CD14-positive monocyte (primary cell): ENCODE measurements around the gene KIAA0753. TPM values are rescaled to one million over a fixed set of nuclear protein-coding genes. Genes with fewer than 3 reads are reported as not detected.

ENCODE experiments used
- DNase-seq, 3 donors: peaks; one replicate each; pipeline ENCODE4 v3.0.0-alpha.2; 2011 to 2022
- H2AFZ ChIP-seq: 2 replicates; pipeline ENCODE4 v1.6.0; 2012; ENCODE audit warnings: mild to moderate bottlenecking, low read depth, low read length, inconsistent platforms; ENCODE audit not compliant: insufficient read depth, poor library complexity, severe bottlenecking
- H3K27ac ChIP-seq, 2 donors: 1 replicate in 1 of 2; 2 replicates in 1 of 2; pipeline ENCODE4 v1.5.1; 2012 to 2013; ENCODE audit warnings: low read length in 2 of 2, control low read depth in 1 of 2, inconsistent platforms in 1 of 2, low read depth in 1 of 2, mild to moderate bottlenecking in 1 of 2
- H3K27me3 ChIP-seq, 2 donors: one replicate each; pipeline versions ENCODE4 v1.6.0 to v1.6.1; 2011 to 2013; ENCODE audit warnings: low read length in 2 of 2; ENCODE audit not compliant: control insufficient read depth in 2 of 2, insufficient read depth in 2 of 2
- H3K36me3 ChIP-seq, 2 donors: replicated peaks in 1 of 2; 1 replicate in 1 of 2; 2 replicates in 1 of 2; pipeline versions ENCODE4 v1.5.1 to v1.6.1; 2012 to 2013; ENCODE audit warnings: low read length in 2 of 2, control low read depth in 1 of 2, inconsistent platforms in 1 of 2, mild to moderate bottlenecking in 1 of 2; ENCODE audit not compliant: insufficient read depth in 2 of 2, control insufficient read depth in 1 of 2
- H3K4me1 ChIP-seq, 2 donors: 1 replicate in 1 of 2; 2 replicates in 1 of 2; pipeline versions ENCODE4 v1.5.1 to v1.6.1; 2012 to 2013; ENCODE audit warnings: low read length in 2 of 2, control low read depth in 1 of 2, inconsistent platforms in 1 of 2, mild to moderate bottlenecking in 1 of 2, moderate library complexity in 1 of 2; ENCODE audit not compliant: insufficient read depth in 2 of 2, control insufficient read depth in 1 of 2
- H3K4me2 ChIP-seq: replicated peaks from 2 replicates; pipeline ENCODE3; 2012; ENCODE audit warnings: low read length, moderate library complexity, mild to moderate bottlenecking; ENCODE audit not compliant: poor library complexity, severe bottlenecking; ENCODE audit errors: extremely low read depth
- H3K4me3 ChIP-seq, 3 experiments: fragments of 200-600 bp in 1 of 3; sonication (generic) in 1 of 3; replicated peaks in 1 of 3; 1 replicate in 2 of 3; 2 replicates in 1 of 3; pipeline ENCODE4 v1.5.1; 2011 to 2013; ENCODE audit warnings: low read length in 3 of 3, mild to moderate bottlenecking in 3 of 3, control low read depth in 2 of 3, low read depth in 2 of 3, inconsistent platforms in 1 of 3, moderate library complexity in 1 of 3
- H3K79me2 ChIP-seq: 2 replicates; pipeline ENCODE4 v1.6.0; 2012; ENCODE audit warnings: mild to moderate bottlenecking, control low read depth, inconsistent platforms, low read length, moderate library complexity; ENCODE audit not compliant: insufficient read depth
- H3K9ac ChIP-seq: 2 replicates; pipeline ENCODE4 v1.6.0; 2017; ENCODE audit warnings: low read length, mild to moderate bottlenecking; ENCODE audit not compliant: insufficient read depth, poor library complexity, severe bottlenecking
- H3K9me3 ChIP-seq, 2 donors: replicated peaks in 1 of 2; 1 replicate in 1 of 2; 2 replicates in 1 of 2; pipeline versions ENCODE4 v1.5.1 to v1.6.1; 2012 to 2013; ENCODE audit warnings: low read length in 2 of 2, control low read depth in 1 of 2; ENCODE audit not compliant: control insufficient read depth in 1 of 2, insufficient read depth in 1 of 2
- H4K20me1 ChIP-seq: 2 replicates; pipeline ENCODE4 v1.6.0; 2012; ENCODE audit warnings: mild to moderate bottlenecking, low read length, control low read depth, moderate library complexity; ENCODE audit not compliant: insufficient read depth
- H3K27ac Mint-ChIP-seq, 7 donors: one replicate each; pipeline ENCODE4 v1.8.0; 2020; ENCODE audit warnings: mild to moderate bottlenecking in 7 of 7, mixed read lengths in 7 of 7, moderate library complexity in 6 of 7, inconsistent platforms in 2 of 7
- H3K27me3 Mint-ChIP-seq, 3 donors: one replicate each; pipeline ENCODE4 v1.8.0; 2021 to 2022; ENCODE audit warnings: low read depth in 3 of 3, mild to moderate bottlenecking in 3 of 3, mixed read lengths in 3 of 3, moderate library complexity in 3 of 3, inconsistent platforms in 1 of 3
- H3K36me3 Mint-ChIP-seq, 2 donors: one replicate each; pipeline ENCODE4 v1.8.0; 2020; ENCODE audit warnings: mixed read lengths in 2 of 2, inconsistent platforms in 1 of 2, mild to moderate bottlenecking in 1 of 2
- H3K4me1 Mint-ChIP-seq: one replicate; pipeline ENCODE4 v1.8.0; 2020; ENCODE audit warnings: mild to moderate bottlenecking, mixed read lengths
- H3K4me3 Mint-ChIP-seq, 2 donors: one replicate each; pipeline ENCODE4 v1.8.0; 2020; ENCODE audit warnings: mild to moderate bottlenecking in 2 of 2, mixed read lengths in 2 of 2, moderate library complexity in 1 of 2
- H3K9me3 Mint-ChIP-seq, 7 donors: one replicate each; pipeline ENCODE4 v1.8.0; 2020 to 2022; ENCODE audit warnings: mixed read lengths in 7 of 7, mild to moderate bottlenecking in 6 of 7, moderate library complexity in 6 of 7, inconsistent platforms in 2 of 7
- WGBS: methylation state at CpG from one replicate; pipeline ENCODE4 v1.1.5; 2013; ENCODE audit warnings: missing lambda C conversion rate; ENCODE audit not compliant: insufficient coverage; 5-methylcytosine and 5-hydroxymethylcytosine counted together
- intact Hi-C, 2 donors: fragments of 100-400 bp; cut with micrococcal nuclease; formaldehyde crosslinking; loops; one replicate each; pipeline versions ENCODE4 v1.15.0 to v1.15.1; 2023
- polyA plus RNA-seq, 3 donors: library from polyadenylated mRNA; depleted of rRNA in 1 of 3; unstranded in 2 of 3; stranded (reverse) in 1 of 3; fragments of 300-500 nt in 2 of 3; fragments of >200 nt in 1 of 3; fragmentation: Illumina TruSeq in 2 of 3; gene quantifications; 1 replicate in 2 of 3; 2 replicates in 1 of 3; pipeline ENCODE4 v1.2.3, GENCODE V29; 2012 to 2021
- TF ChIP-seq, protein P1 (sequence below): fragments of 200-600 bp; IDR thresholded peaks from one replicate; pipeline ENCODE4 v1.8.0; 2022; ENCODE audit warnings: antibody characterized with exemption, mild to moderate bottlenecking

KIAA0753 gene
- polyA plus RNA-seq, 3 donors = 1.7 to 6.6 (median 3.5) TPM

DNA sequence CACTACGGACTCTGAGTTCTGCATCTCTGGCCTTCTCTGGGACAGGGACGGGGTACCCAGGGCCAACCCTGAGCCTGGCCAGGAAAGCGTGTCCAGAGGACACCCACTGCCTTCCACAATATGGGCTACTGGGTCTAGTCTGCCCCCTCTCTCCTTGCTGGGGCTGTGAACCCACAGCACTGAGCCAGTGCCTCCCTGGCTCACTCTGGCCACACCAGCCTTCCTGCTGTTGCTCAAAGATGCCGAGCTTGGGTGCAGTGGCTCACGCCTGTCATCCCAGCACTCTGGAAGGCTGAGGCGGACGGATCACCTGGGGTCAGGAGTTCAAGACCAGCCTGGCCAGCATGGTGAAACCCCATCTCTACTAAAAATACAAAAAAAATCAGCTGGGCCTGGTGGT lies 108.9 kb downstream of the KIAA0753 start:
- Histone ChIP-seq H3K36me3 (no peaks in the 10 kb centered on the region), H4K20me1 (no peaks in the 10 kb centered on the region), H3K4me1 (no peaks in the 10 kb centered on the region), H3K9me3 (no peaks in the 10 kb centered on the region), H3K27me3 (no peaks in the 10 kb centered on the region), H3K27ac (no peak overlapping the region), H3K4me2 (no peak overlapping the region), H2AFZ (no peak overlapping the region), H3K4me3 (no peak overlapping the region), H3K79me2 (no peaks in the 10 kb centered on the region), H3K9ac (no peak overlapping the region)
- no peaks in the 10 kb centered on the region for H3K36me3 Mint-ChIP-seq
- peaks cover 6 to 8% (median 7%) of the 10 kb centered on the region in 3 donors for H3K27me3 Mint-ChIP-seq
- intact Hi-C loops = no loop called here
- no peaks in the 10 kb centered on the region for H3K4me1 Mint-ChIP-seq
- no peak for DNase-seq
- WGBS = 70% methylated on average over 4 of the region's 7 CpGs
- no peak overlapping the region for H3K4me3 Mint-ChIP-seq
- no peak overlapping the region for H3K27ac Mint-ChIP-seq
- no peaks in the 10 kb centered on the region for H3K9me3 Mint-ChIP-seq
- TF ChIP-seq, protein P1, sequence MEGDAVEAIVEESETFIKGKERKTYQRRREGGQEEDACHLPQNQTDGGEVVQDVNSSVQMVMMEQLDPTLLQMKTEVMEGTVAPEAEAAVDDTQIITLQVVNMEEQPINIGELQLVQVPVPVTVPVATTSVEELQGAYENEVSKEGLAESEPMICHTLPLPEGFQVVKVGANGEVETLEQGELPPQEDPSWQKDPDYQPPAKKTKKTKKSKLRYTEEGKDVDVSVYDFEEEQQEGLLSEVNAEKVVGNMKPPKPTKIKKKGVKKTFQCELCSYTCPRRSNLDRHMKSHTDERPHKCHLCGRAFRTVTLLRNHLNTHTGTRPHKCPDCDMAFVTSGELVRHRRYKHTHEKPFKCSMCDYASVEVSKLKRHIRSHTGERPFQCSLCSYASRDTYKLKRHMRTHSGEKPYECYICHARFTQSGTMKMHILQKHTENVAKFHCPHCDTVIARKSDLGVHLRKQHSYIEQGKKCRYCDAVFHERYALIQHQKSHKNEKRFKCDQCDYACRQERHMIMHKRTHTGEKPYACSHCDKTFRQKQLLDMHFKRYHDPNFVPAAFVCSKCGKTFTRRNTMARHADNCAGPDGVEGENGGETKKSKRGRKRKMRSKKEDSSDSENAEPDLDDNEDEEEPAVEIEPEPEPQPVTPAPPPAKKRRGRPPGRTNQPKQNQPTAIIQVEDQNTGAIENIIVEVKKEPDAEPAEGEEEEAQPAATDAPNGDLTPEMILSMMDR = no peak

DNA sequence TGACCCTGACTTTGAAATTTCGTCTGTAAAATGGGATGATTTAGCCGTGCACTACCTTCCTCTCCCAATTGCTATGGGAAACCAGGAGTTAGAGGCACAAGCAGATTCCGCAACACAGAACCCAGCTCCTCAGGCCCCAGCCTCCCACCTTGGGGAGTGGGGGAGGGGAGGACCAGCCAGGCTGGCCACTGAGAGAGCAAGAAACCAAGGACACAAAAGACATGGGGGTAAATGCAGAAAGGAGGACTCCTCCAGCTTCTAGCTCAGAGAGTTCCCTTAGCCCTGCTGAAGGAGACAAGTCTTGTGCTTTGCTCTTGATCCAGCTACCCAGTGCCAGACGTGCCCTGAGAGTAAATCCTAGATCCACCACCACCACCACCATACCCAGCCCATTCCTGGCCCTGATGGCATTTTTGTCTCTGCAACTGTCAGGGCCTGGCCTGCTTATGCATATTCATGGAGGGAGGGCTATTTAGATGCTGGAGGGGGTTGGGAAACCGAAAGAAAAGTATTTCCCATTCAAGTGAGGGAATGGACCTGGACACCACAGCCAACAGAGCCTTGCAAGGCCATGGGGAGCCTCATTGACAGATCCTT lies 110.1 kb downstream of the KIAA0753 start:
- peaks cover 0 to 2% (median 0%) of the 10 kb centered on the region in 7 donors for H3K9me3 Mint-ChIP-seq
- H3K9ac ChIP-seq = no peak overlapping the region
- H3K4me3 ChIP-seq = no peak overlapping the region
- no peaks in the 10 kb centered on the region for H3K9me3 ChIP-seq
- no peaks in the 10 kb centered on the region for H3K36me3 ChIP-seq
- intact Hi-C loops = no loop called here
- no CpG with 5 or more reads among the region's 5 CpGs for WGBS
- H3K36me3 Mint-ChIP-seq = no peaks in the 10 kb centered on the region
- H3K4me1 Mint-ChIP-seq = no peaks in the 10 kb centered on the region
- H3K4me1 ChIP-seq = no peaks in the 10 kb centered on the region
- no peak overlapping the region for H3K4me3 Mint-ChIP-seq
- TF ChIP-seq, protein P1 = no peak
- no peak for DNase-seq
- H3K4me2 ChIP-seq = no peak overlapping the region
- H3K79me2 ChIP-seq = no peaks in the 10 kb centered on the region
- no peak overlapping the region for H3K27ac ChIP-seq
- no peaks in the 10 kb centered on the region for H4K20me1 ChIP-seq
- no peaks in the 10 kb centered on the region for H3K27me3 ChIP-seq
- H2AFZ ChIP-seq = no peak overlapping the region
- H3K27ac Mint-ChIP-seq = no peak overlapping the region
- peaks cover 4 to 7% (median 7%) of the 10 kb centered on the region in 3 donors for H3K27me3 Mint-ChIP-seq
